Right ventricle myocardium superior (tissue), 1 donor: Measurements from ENCODE around the gene ICOSLG. TPM values are rescaled to one million over a fixed set of nuclear protein-coding genes. Genes with fewer than 3 reads are reported as not detected.
"Not testable (repeated sequence)": the region's sequence is repeated elsewhere in the genome, so short reads cannot be mapped to it uniquely, and the experiment has no call there.

Experiments used
- ATAC-seq: fragments of 200-7000 bp; cut with Tn5 transposase; one replicate; pipeline ENCODE4 v1.9.1; 2020; ENCODE audit warnings: mild to moderate bottlenecking; ENCODE audit not compliant: poor library complexity
- DNase-seq: peaks from one replicate; pipeline ENCODE4 v3.0.0-alpha.2; 2020
- intact Hi-C: fragments of 100-400 bp; cut with DNase I; formaldehyde crosslinking; loops from one replicate; pipeline ENCODE4 v1.11.2; 2022
- total RNA-seq: library from RNA; stranded (reverse); fragmentation: NEBNext Ultra II Directional; extraction: Animal tissue kit (Norgen Biotek cat#: 25700); gene quantifications from one replicate; pipeline ENCODE4 v1.2.1, GENCODE V29; 2021
- donor health status: DM: no; HTN: yes; CAD: no; lungs with severe emphysema.

The ICOSLG gene
- total RNA-seq, 1 donor from 2014 or later, result 4.3 TPM

- intact Hi-C loops, DNase-seq: not testable (repeated sequence)
- peak; percentile 38 for ATAC-seq
Observed at GRCh38 chr21:44196212-44197155, 44.3 kb downstream of the ICOSLG start.

- ATAC-seq, intact Hi-C loops: not testable (repeated sequence)
Observed at GRCh38 chr21:44194888-44195287, 45.9 kb downstream of the ICOSLG start.

GRCh38 chr21:44194451-44194850 lies 46.3 kb downstream of the ICOSLG start:
- peak; percentile 73 for ATAC-seq
- DNase-seq, intact Hi-C loops: not testable (repeated sequence)

More at GRCh38 chr21:44194888-44195287, 45.9 kb downstream of the ICOSLG start:
- DNase-seq, result not testable (repeated sequence)

GRCh38 chr21:44193108-44193507 lies 47.6 kb downstream of the ICOSLG start:
- peak; percentile 74 for ATAC-seq
- intact Hi-C loops, DNase-seq: not testable (repeated sequence)

GRCh38 chr21:44190349-44191271 lies 50.1 kb downstream of the ICOSLG start:
- DNase-seq, result peak; percentile 20

GRCh38 chr21:44184862-44185261 lies 55.9 kb downstream of the ICOSLG start:
- peak; percentile 44 for ATAC-seq
- intact Hi-C loops, DNase-seq: not testable (repeated sequence)

More at GRCh38 chr21:44190349-44191271, 50.1 kb downstream of the ICOSLG start:
- ATAC-seq, result peak; percentile 50
- intact Hi-C loops, result not testable (repeated sequence)

GRCh38 chr21:44182202-44182601 lies 58.5 kb downstream of the ICOSLG start:
- DNase-seq, intact Hi-C loops: not testable (repeated sequence)
- ATAC-seq, result peak; percentile 10

GRCh38 chr21:44181506-44181905 lies 59.2 kb downstream of the ICOSLG start:
- ATAC-seq, result peak; percentile 80
- DNase-seq, intact Hi-C loops: not testable (repeated sequence)

GRCh38 chr21:44176127-44176526 lies 64.6 kb downstream of the ICOSLG start:
- intact Hi-C loops, DNase-seq, ATAC-seq: not testable (repeated sequence)

GRCh38 chr21:44175189-44175588 lies 65.6 kb downstream of the ICOSLG start:
- intact Hi-C loops, ATAC-seq: not testable (repeated sequence)
- DNase-seq, result peak; percentile 44

Other genes starting within 250 kb of the ICOSLG start
- 20.3 TPM for gene TRAPPC10, start 228.6 kb downstream of the ICOSLG start, total RNA-seq
- 8.6 TPM for gene PWP2, start 133.5 kb downstream of the ICOSLG start, total RNA-seq
- 146 TPM for gene GATD3, start 107.3 kb downstream of the ICOSLG start, total RNA-seq
- gene DNMT3L, start 21.0 kb upstream of the ICOSLG start, total RNA-seq, result not detected
- not detected for gene AIRE, start 44.9 kb upstream of the ICOSLG start, total RNA-seq
- 42.7 TPM for gene PFKL, start 59.1 kb upstream of the ICOSLG start, total RNA-seq
- 13.9 TPM for gene CFAP410, start 98.4 kb upstream of the ICOSLG start, total RNA-seq
- 1.9 TPM for gene TRPM2, start 112.7 kb upstream of the ICOSLG start, total RNA-seq
- gene LRRC3, start 214.6 kb upstream of the ICOSLG start, total RNA-seq, result 2.7 TPM